Activated CD4-positive, alpha-beta T cell treated with anti-CD3 and anti-CD28 coated beads, Interleukin-2, amount 50 U/mL, for 24 hours (primary cell): ENCODE measurements around the gene TMEM272.

Experiments used
- DNase-seq, 2 donors: peaks; one replicate each; pipeline ENCODE4 v3.0.0-alpha.2; 2020; ENCODE audit warnings: low read depth in 1 of 2, low spot score in 1 of 2

The TMEM272 gene

GRCh38 chr13:51782026-51782710, 62.8 kb downstream of the TMEM272 start:
- DNase-seq: no peak

- DNase-seq: no peak
These were observed 63.5 kb downstream of the TMEM272 start for GRCh38 chr13:51781246-51782022.

- no peak for DNase-seq
These were observed 64.9 kb downstream of the TMEM272 start for GRCh38 chr13:51780099-51780498.

GRCh38 chr13:51778392-51778791, 66.6 kb downstream of the TMEM272 start:
- DNase-seq: no peak

GRCh38 chr13:51777921-51778320, 67.1 kb downstream of the TMEM272 start:
- no peak for DNase-seq

- DNase-seq: no peak
These were observed 68.8 kb downstream of the TMEM272 start for GRCh38 chr13:51776179-51776578.

GRCh38 chr13:51773515-51773914, 71.5 kb downstream of the TMEM272 start:
- no peak for DNase-seq

GRCh38 chr13:51772781-51773180, 72.2 kb downstream of the TMEM272 start:
- no peak for DNase-seq

- no peak for DNase-seq
These were observed 72.9 kb downstream of the TMEM272 start for GRCh38 chr13:51772105-51772455.

- DNase-seq: no peak
These were observed 73.4 kb downstream of the TMEM272 start for GRCh38 chr13:51771418-51772104.

- no peak for DNase-seq
These were observed 74.1 kb downstream of the TMEM272 start for GRCh38 chr13:51770681-51771417.

GRCh38 chr13:51770160-51770559, 74.8 kb downstream of the TMEM272 start:
- DNase-seq: no peak

GRCh38 chr13:51769455-51770127, 75.4 kb downstream of the TMEM272 start:
- DNase-seq: no peak

- no peak for DNase-seq
These were observed 76.0 kb downstream of the TMEM272 start for GRCh38 chr13:51768976-51769375.

- DNase-seq: no peak
These were observed 76.5 kb downstream of the TMEM272 start for GRCh38 chr13:51768378-51768921.

- DNase-seq: no peak
These were observed 77.9 kb downstream of the TMEM272 start for GRCh38 chr13:51767100-51767499.

GRCh38 chr13:51765142-51765515, 79.8 kb downstream of the TMEM272 start:
- DNase-seq: no peak

- peak; percentile 46 to 68 for DNase-seq
These were observed 80.5 kb downstream of the TMEM272 start for GRCh38 chr13:51764184-51765141.

GRCh38 chr13:51763486-51763885, 81.5 kb downstream of the TMEM272 start:
- DNase-seq: no peak
